B cell (primary cell): Measurements from ENCODE around the gene ZNF622.

ENCODE experiments used
- EZH2 ChIP-seq: IDR thresholded peaks from 2 replicates; pipeline ENCODE4 v1.6.1; 2012; ENCODE audit warnings: borderline replicate concordance, low read depth, mild to moderate bottlenecking, moderate library complexity, low read length; ENCODE audit not compliant: insufficient read depth, poor library complexity, severe bottlenecking
- TF ChIP-seq, protein P1 (sequence below): fragments of 200-600 bp; IDR thresholded peaks from one replicate; pipeline ENCODE4 v1.8.0; 2022; ENCODE audit warnings: antibody characterized with exemption, mild to moderate bottlenecking

- TF ChIP-seq, protein P1, sequence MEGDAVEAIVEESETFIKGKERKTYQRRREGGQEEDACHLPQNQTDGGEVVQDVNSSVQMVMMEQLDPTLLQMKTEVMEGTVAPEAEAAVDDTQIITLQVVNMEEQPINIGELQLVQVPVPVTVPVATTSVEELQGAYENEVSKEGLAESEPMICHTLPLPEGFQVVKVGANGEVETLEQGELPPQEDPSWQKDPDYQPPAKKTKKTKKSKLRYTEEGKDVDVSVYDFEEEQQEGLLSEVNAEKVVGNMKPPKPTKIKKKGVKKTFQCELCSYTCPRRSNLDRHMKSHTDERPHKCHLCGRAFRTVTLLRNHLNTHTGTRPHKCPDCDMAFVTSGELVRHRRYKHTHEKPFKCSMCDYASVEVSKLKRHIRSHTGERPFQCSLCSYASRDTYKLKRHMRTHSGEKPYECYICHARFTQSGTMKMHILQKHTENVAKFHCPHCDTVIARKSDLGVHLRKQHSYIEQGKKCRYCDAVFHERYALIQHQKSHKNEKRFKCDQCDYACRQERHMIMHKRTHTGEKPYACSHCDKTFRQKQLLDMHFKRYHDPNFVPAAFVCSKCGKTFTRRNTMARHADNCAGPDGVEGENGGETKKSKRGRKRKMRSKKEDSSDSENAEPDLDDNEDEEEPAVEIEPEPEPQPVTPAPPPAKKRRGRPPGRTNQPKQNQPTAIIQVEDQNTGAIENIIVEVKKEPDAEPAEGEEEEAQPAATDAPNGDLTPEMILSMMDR = no peak
- TF ChIP-seq EZH2 = no peak
These were observed 5.8 kb upstream of the ZNF622 start for GRCh38 chr5:16471387-16471786.
